CD14-positive monocyte (primary cell): ENCODE data around the gene LGALS9C. TPM values are rescaled to one million over a fixed set of nuclear protein-coding genes. Genes with fewer than 3 reads are reported as not detected.
A peak's percentile ranks its signal among the peaks of the same experiment; 100 is the strongest.
"Not testable (repeated sequence)": the region's sequence is repeated elsewhere in the genome, so short reads cannot be mapped to it uniquely, and the experiment has no call there.

Experiments used
- DNase-seq, 3 donors: peaks; one replicate each; pipeline ENCODE4 v3.0.0-alpha.2; 2011 to 2022
- H2AFZ ChIP-seq: 2 replicates; pipeline ENCODE4 v1.6.0; 2012; ENCODE audit warnings: mild to moderate bottlenecking, low read depth, low read length, inconsistent platforms; ENCODE audit not compliant: insufficient read depth, poor library complexity, severe bottlenecking
- H3K27ac ChIP-seq, 2 donors: 1 replicate in 1 of 2; 2 replicates in 1 of 2; pipeline ENCODE4 v1.5.1; 2012 to 2013; ENCODE audit warnings: low read length in 2 of 2, control low read depth in 1 of 2, inconsistent platforms in 1 of 2, low read depth in 1 of 2, mild to moderate bottlenecking in 1 of 2
- H3K27me3 ChIP-seq, 2 donors: one replicate each; pipeline versions ENCODE4 v1.6.0 to v1.6.1; 2011 to 2013; ENCODE audit warnings: low read length in 2 of 2; ENCODE audit not compliant: control insufficient read depth in 2 of 2, insufficient read depth in 2 of 2
- H3K36me3 ChIP-seq, 2 donors: replicated peaks in 1 of 2; 1 replicate in 1 of 2; 2 replicates in 1 of 2; pipeline versions ENCODE4 v1.5.1 to v1.6.1; 2012 to 2013; ENCODE audit warnings: low read length in 2 of 2, control low read depth in 1 of 2, inconsistent platforms in 1 of 2, mild to moderate bottlenecking in 1 of 2; ENCODE audit not compliant: insufficient read depth in 2 of 2, control insufficient read depth in 1 of 2
- H3K4me1 ChIP-seq, 2 donors: 1 replicate in 1 of 2; 2 replicates in 1 of 2; pipeline versions ENCODE4 v1.5.1 to v1.6.1; 2012 to 2013; ENCODE audit warnings: low read length in 2 of 2, control low read depth in 1 of 2, inconsistent platforms in 1 of 2, mild to moderate bottlenecking in 1 of 2, moderate library complexity in 1 of 2; ENCODE audit not compliant: insufficient read depth in 2 of 2, control insufficient read depth in 1 of 2
- H3K4me2 ChIP-seq: replicated peaks from 2 replicates; pipeline ENCODE3; 2012; ENCODE audit warnings: low read length, moderate library complexity, mild to moderate bottlenecking; ENCODE audit not compliant: poor library complexity, severe bottlenecking; ENCODE audit errors: extremely low read depth
- H3K4me3 ChIP-seq, 3 experiments: fragments of 200-600 bp in 1 of 3; sonication (generic) in 1 of 3; replicated peaks in 1 of 3; 1 replicate in 2 of 3; 2 replicates in 1 of 3; pipeline ENCODE4 v1.5.1; 2011 to 2013; ENCODE audit warnings: low read length in 3 of 3, mild to moderate bottlenecking in 3 of 3, control low read depth in 2 of 3, low read depth in 2 of 3, inconsistent platforms in 1 of 3, moderate library complexity in 1 of 3
- H3K79me2 ChIP-seq: 2 replicates; pipeline ENCODE4 v1.6.0; 2012; ENCODE audit warnings: mild to moderate bottlenecking, control low read depth, inconsistent platforms, low read length, moderate library complexity; ENCODE audit not compliant: insufficient read depth
- H3K9ac ChIP-seq: 2 replicates; pipeline ENCODE4 v1.6.0; 2017; ENCODE audit warnings: low read length, mild to moderate bottlenecking; ENCODE audit not compliant: insufficient read depth, poor library complexity, severe bottlenecking
- H3K9me3 ChIP-seq, 2 donors: replicated peaks in 1 of 2; 1 replicate in 1 of 2; 2 replicates in 1 of 2; pipeline versions ENCODE4 v1.5.1 to v1.6.1; 2012 to 2013; ENCODE audit warnings: low read length in 2 of 2, control low read depth in 1 of 2; ENCODE audit not compliant: control insufficient read depth in 1 of 2, insufficient read depth in 1 of 2
- H4K20me1 ChIP-seq: 2 replicates; pipeline ENCODE4 v1.6.0; 2012; ENCODE audit warnings: mild to moderate bottlenecking, low read length, control low read depth, moderate library complexity; ENCODE audit not compliant: insufficient read depth
- H3K27ac Mint-ChIP-seq, 7 donors: one replicate each; pipeline ENCODE4 v1.8.0; 2020; ENCODE audit warnings: mild to moderate bottlenecking in 7 of 7, mixed read lengths in 7 of 7, moderate library complexity in 6 of 7, inconsistent platforms in 2 of 7
- H3K27me3 Mint-ChIP-seq, 3 donors: one replicate each; pipeline ENCODE4 v1.8.0; 2021 to 2022; ENCODE audit warnings: low read depth in 3 of 3, mild to moderate bottlenecking in 3 of 3, mixed read lengths in 3 of 3, moderate library complexity in 3 of 3, inconsistent platforms in 1 of 3
- H3K36me3 Mint-ChIP-seq, 2 donors: one replicate each; pipeline ENCODE4 v1.8.0; 2020; ENCODE audit warnings: mixed read lengths in 2 of 2, inconsistent platforms in 1 of 2, mild to moderate bottlenecking in 1 of 2
- H3K4me1 Mint-ChIP-seq: one replicate; pipeline ENCODE4 v1.8.0; 2020; ENCODE audit warnings: mild to moderate bottlenecking, mixed read lengths
- H3K4me3 Mint-ChIP-seq, 2 donors: one replicate each; pipeline ENCODE4 v1.8.0; 2020; ENCODE audit warnings: mild to moderate bottlenecking in 2 of 2, mixed read lengths in 2 of 2, moderate library complexity in 1 of 2
- H3K9me3 Mint-ChIP-seq, 7 donors: one replicate each; pipeline ENCODE4 v1.8.0; 2020 to 2022; ENCODE audit warnings: mixed read lengths in 7 of 7, mild to moderate bottlenecking in 6 of 7, moderate library complexity in 6 of 7, inconsistent platforms in 2 of 7
- WGBS: methylation state at CpG from one replicate; pipeline ENCODE4 v1.1.5; 2013; ENCODE audit warnings: missing lambda C conversion rate; ENCODE audit not compliant: insufficient coverage; 5-methylcytosine and 5-hydroxymethylcytosine counted together
- intact Hi-C, 2 donors: fragments of 100-400 bp; cut with micrococcal nuclease; formaldehyde crosslinking; loops; one replicate each; pipeline versions ENCODE4 v1.15.0 to v1.15.1; 2023
- polyA plus RNA-seq, 3 donors: library from polyadenylated mRNA; depleted of rRNA in 1 of 3; unstranded in 2 of 3; stranded (reverse) in 1 of 3; fragments of 300-500 nt in 2 of 3; fragments of >200 nt in 1 of 3; fragmentation: Illumina TruSeq in 2 of 3; gene quantifications; 1 replicate in 2 of 3; 2 replicates in 1 of 3; pipeline ENCODE4 v1.2.3, GENCODE V29; 2012 to 2021

Gene LGALS9C
- polyA plus RNA-seq, 3 donors: 0.12 to 0.39 TPM; not detected in 1

DNA sequence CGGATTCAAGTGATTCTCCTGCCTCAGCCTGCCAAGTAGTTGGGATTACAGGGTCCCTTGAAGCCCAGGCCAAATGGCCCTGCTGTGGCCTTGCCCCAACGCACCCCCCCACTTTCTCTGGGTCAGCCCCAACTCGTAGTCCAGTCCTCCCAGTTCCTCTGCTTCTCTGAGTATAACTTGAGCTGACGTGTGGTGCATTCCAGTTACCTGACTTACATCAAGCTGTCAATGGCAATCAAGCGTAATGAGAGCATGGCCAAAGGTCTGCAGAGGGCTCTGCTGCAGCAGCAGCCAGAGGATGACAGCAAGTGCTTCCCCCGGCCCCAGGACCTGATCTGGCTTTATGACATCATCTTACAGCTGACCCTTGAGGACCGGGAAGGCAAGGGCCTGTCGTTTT, 50.8 kb downstream of the LGALS9C start:
- H3K4me2 ChIP-seq, H3K36me3 ChIP-seq, H3K27ac Mint-ChIP-seq, H2AFZ ChIP-seq, H3K27ac ChIP-seq, H3K9me3 ChIP-seq, H3K27me3 ChIP-seq, H3K4me3 ChIP-seq, H3K9me3 Mint-ChIP-seq, H3K9ac ChIP-seq, H3K36me3 Mint-ChIP-seq, H3K27me3 Mint-ChIP-seq, H3K79me2 ChIP-seq, H3K4me1 Mint-ChIP-seq, H3K4me1 ChIP-seq, H4K20me1 ChIP-seq, DNase-seq, H3K4me3 Mint-ChIP-seq, intact Hi-C loops: not testable (repeated sequence)
- 91% methylated on average over 4 of the region's 8 CpGs for WGBS

DNA sequence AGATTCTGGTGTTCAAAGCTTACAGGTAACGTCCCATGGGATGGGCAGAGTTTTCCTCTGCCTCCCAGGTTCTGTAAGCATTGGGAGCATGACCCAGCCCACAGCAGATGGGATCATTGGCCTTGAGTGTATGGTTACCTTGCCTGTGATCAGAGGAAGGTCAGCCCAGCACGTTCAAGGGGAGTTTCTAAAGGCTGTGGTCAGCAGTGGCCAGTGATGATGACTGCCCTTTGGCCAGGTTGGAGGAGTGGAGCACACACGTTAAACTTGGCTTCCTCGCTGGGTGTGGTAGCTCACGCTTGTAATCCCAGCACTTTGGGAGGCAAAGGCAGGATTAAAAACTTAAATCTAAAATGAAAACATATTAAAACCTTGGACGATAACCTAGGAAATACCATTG, 51.8 kb downstream of the LGALS9C start:
- intact Hi-C loops, H3K27ac ChIP-seq, H3K4me3 Mint-ChIP-seq, H3K4me1 Mint-ChIP-seq, H3K9ac ChIP-seq, H3K27me3 ChIP-seq, H3K79me2 ChIP-seq, H3K4me3 ChIP-seq, H3K4me2 ChIP-seq, H3K9me3 ChIP-seq, H2AFZ ChIP-seq, H3K27me3 Mint-ChIP-seq, H3K36me3 ChIP-seq, H3K9me3 Mint-ChIP-seq, H3K36me3 Mint-ChIP-seq, H4K20me1 ChIP-seq, H3K27ac Mint-ChIP-seq, DNase-seq, H3K4me1 ChIP-seq: not testable (repeated sequence)
- WGBS: no CpG with 5 or more reads among the region's 6 CpGs

DNA sequence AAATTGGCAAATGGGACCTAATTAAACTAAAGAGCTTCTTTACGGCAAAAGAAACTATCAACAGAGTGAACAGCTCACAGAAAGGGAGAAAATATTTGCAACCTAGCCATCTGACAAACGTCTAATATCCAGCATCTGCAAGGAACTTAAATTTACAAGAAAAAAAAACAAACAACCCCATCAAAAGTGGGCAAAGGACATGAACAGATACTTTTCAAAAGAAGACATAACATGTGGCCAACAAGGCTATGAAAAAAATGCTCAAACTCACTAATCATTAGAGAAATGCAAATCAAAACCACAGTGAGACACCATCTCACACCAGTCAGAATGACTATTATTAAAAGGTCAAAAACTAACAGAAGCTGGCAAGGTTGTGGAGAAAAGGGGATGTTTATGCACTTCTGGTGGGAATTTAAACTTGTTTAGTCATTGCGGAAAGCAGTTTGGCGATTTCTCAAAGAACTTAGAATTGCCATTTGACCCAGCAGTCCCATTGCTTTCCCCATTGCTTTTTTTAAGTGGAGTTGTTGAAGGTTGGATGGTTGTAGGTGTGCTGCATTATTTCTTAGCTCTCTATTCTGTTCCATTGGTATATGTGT, 52.4 kb downstream of the LGALS9C start:
- H3K4me3 ChIP-seq, H3K27me3 ChIP-seq, H3K4me1 Mint-ChIP-seq, intact Hi-C loops, H3K36me3 Mint-ChIP-seq, H3K9me3 Mint-ChIP-seq, H3K4me1 ChIP-seq, H3K36me3 ChIP-seq, H3K9me3 ChIP-seq, H2AFZ ChIP-seq, H3K27ac ChIP-seq, H3K4me3 Mint-ChIP-seq, H4K20me1 ChIP-seq, H3K9ac ChIP-seq, H3K4me2 ChIP-seq, H3K79me2 ChIP-seq, H3K27me3 Mint-ChIP-seq: not testable (repeated sequence)
- H3K27ac Mint-ChIP-seq: peak overlapping the region in 3 of 7 donors; percentile 35 to 74 (median 41)
- peak in 2 of 3 donors; percentile 12 to 33 for DNase-seq
- WGBS: no CpG with 5 or more reads among the region's 4 CpGs

- not testable (repeated sequence) for H3K9me3 ChIP-seq, H3K36me3 Mint-ChIP-seq
- H3K27ac Mint-ChIP-seq: peak overlapping the region in 1 of 7 donors; percentile 7
These were observed 53.8 kb downstream of the LGALS9C start for GRCh38 chr17:18530405-18530804.

More at GRCh38 chr17:18530405-18530804, 53.8 kb downstream of the LGALS9C start:
- DNase-seq, H3K9me3 Mint-ChIP-seq, H3K36me3 ChIP-seq, H2AFZ ChIP-seq, intact Hi-C loops, H3K4me3 Mint-ChIP-seq, H3K79me2 ChIP-seq, H3K4me1 Mint-ChIP-seq, H4K20me1 ChIP-seq, H3K27ac ChIP-seq, H3K4me2 ChIP-seq, H3K27me3 Mint-ChIP-seq, H3K4me3 ChIP-seq, H3K9ac ChIP-seq, H3K27me3 ChIP-seq, H3K4me1 ChIP-seq: not testable (repeated sequence)
